A673 (cell line): ENCODE results near the gene PNLIPRP3. TPM values are rescaled to one million over a fixed set of nuclear protein-coding genes. Genes with fewer than 3 reads are reported as not detected.

ENCODE experiments used
- BruUV-seq: library from RNA; stranded (reverse); fragments of 400-500 nt; replicated peaks from 2 replicates; lab custom pipeline; 2021; lab: Mats Ljungman, UMichigan
- CTCF ChIA-PET: fragments of 300-600 bp; sonication (Branson Sonifier 250); formaldehyde crosslinking; loops from one replicate; lab custom pipeline; 2022; ENCODE audit warnings: antibody characterized with exemption; lab: Charles Lee
- POLR2A ChIA-PET: fragments of 300-600 bp; sonication (Branson Sonifier 250); formaldehyde crosslinking; loops from one replicate; lab custom pipeline; 2022; ENCODE audit warnings: antibody characterized with exemption; ENCODE audit not compliant: low non-redundant PET; lab: Charles Lee
- DNase-seq: peaks from one replicate; pipeline ENCODE4 v3.0.0-alpha.2; 2015; ENCODE audit warnings: low spot score
- H3K27ac ChIP-seq: fragments of 200-600 bp; sonication (generic); 2 replicates; pipeline ENCODE4 v1.5.1; 2016; ENCODE audit warnings: mixed run types, low read depth, mild to moderate bottlenecking, mixed read lengths, antibody characterized with exemption, low read length; ENCODE audit not compliant: poor library complexity, severe bottlenecking
- H3K27me3 ChIP-seq: fragments of 200-600 bp; sonication (generic); replicated peaks from 2 replicates; pipeline ENCODE4 v1.6.1; 2017; ENCODE audit warnings: mixed run types, low read depth, mild to moderate bottlenecking, mixed read lengths, antibody characterized with exemption, low read length; ENCODE audit not compliant: insufficient read depth, poor library complexity
- H3K36me3 ChIP-seq: fragments of 200-600 bp; sonication (generic); 2 replicates; pipeline ENCODE4 v1.6.1; 2016; ENCODE audit warnings: mixed run types, mild to moderate bottlenecking, mixed read lengths, antibody characterized with exemption, low read length; ENCODE audit not compliant: insufficient read depth, poor library complexity, severe bottlenecking
- H3K4me1 ChIP-seq: fragments of 200-600 bp; sonication (generic); 2 replicates; pipeline ENCODE4 v1.6.1; 2017; ENCODE audit warnings: mixed run types, mild to moderate bottlenecking, mixed read lengths, antibody characterized with exemption, low read length; ENCODE audit not compliant: insufficient read depth, poor library complexity, severe bottlenecking
- H3K4me3 ChIP-seq: fragments of 200-600 bp; sonication (generic); 2 replicates; pipeline ENCODE4 v1.5.1; 2016; ENCODE audit warnings: low read depth, mixed run types, mild to moderate bottlenecking, mixed read lengths, low read length; ENCODE audit not compliant: poor library complexity, severe bottlenecking
- H3K9me3 ChIP-seq: fragments of 200-600 bp; sonication (generic); 2 replicates; pipeline ENCODE4 v1.6.1; 2016; ENCODE audit warnings: mixed run types, low read depth, mild to moderate bottlenecking, mixed read lengths, antibody characterized with exemption, low read length; ENCODE audit not compliant: poor library complexity, severe bottlenecking
- EZH2 ChIP-seq: fragments of 200-600 bp; sonication (generic); IDR thresholded peaks from 2 replicates; pipeline ENCODE4 v1.6.1; 2017; ENCODE audit warnings: borderline replicate concordance, low read depth, mild to moderate bottlenecking, mixed read lengths, antibody characterized with exemption, low read length; ENCODE audit not compliant: poor library complexity, severe bottlenecking
- intact Hi-C: fragments of 100-400 bp; cut with micrococcal nuclease; formaldehyde crosslinking; loops from one replicate; pipeline ENCODE4 v1.10.0; 2022; ENCODE audit not compliant: unreplicated experiment
- total RNA-seq: library from RNA; stranded (reverse); gene quantifications from 2 replicates; pipeline ENCODE4 v1.2.3, GENCODE V29; 2021
- TF ChIP-seq, protein P1 (sequence below): fragments of 300-800, 200-600 bp; sonication (generic); conservative IDR thresholded peaks from 2 replicates; pipeline ENCODE4 v1.5.1; 2017; ENCODE audit warnings: low read depth, mild to moderate bottlenecking, antibody characterized with exemption, low read length, moderate library complexity, mixed read lengths

Gene PNLIPRP3
- total RNA-seq, 1 experiment from 2014 or later: not detected

DNA sequence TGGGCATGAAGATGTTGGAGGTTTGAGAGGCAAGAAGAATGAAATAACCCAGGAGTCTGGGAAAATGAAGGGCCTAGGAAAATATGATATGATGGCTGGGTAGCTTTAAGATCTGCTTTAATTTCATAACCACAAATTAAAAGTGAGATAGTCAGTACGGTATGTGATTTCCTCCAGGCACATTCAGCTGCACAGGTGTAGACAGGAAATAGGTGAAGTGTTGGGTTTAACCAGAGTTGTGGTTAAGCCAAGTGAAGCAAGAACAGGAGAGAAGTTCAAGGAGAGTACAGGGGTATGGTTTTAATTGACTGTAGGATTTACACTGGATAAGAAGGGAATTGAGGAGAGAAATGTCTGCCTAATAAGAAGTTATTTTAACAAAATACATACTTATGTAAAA lies 2.6 kb downstream of the PNLIPRP3 start:
- Histone ChIP-seq H3K9me3 (no peaks in the 10 kb centered on the region), H3K36me3 (no peaks in the 10 kb centered on the region), H3K27ac (no peak overlapping the region), H3K27me3 (peaks cover 15% of the 10 kb centered on the region), H3K4me3 (no peak overlapping the region), H3K4me1 (no peaks in the 10 kb centered on the region)
- no TSS peak for BruUV-seq
- ChIA-PET POLR2A (no interaction called here), CTCF (no interaction called here)
- TF ChIP-seq, protein P1, sequence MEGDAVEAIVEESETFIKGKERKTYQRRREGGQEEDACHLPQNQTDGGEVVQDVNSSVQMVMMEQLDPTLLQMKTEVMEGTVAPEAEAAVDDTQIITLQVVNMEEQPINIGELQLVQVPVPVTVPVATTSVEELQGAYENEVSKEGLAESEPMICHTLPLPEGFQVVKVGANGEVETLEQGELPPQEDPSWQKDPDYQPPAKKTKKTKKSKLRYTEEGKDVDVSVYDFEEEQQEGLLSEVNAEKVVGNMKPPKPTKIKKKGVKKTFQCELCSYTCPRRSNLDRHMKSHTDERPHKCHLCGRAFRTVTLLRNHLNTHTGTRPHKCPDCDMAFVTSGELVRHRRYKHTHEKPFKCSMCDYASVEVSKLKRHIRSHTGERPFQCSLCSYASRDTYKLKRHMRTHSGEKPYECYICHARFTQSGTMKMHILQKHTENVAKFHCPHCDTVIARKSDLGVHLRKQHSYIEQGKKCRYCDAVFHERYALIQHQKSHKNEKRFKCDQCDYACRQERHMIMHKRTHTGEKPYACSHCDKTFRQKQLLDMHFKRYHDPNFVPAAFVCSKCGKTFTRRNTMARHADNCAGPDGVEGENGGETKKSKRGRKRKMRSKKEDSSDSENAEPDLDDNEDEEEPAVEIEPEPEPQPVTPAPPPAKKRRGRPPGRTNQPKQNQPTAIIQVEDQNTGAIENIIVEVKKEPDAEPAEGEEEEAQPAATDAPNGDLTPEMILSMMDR: no peak
- TF ChIP-seq EZH2: no peak
- no peak for DNase-seq
- intact Hi-C loops: no loop called here

DNA sequence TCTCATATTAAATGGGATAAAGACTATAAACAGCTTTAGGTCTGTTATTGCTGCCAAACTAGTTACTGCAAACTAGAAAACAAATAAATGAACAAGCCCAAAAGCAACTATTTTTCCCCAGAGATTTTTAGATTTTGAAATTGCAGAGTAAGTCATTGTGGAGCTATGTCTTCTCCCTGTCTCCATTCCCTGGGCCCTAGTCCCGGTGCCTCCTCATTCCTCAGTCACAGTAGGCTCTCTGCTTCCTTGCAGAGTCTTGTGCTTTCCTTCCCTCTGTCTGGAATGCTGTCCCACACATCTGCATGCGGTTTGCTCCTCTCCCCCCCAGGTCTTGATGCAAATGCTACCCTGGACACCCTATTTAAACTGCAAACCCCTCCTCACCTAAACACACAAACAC lies 4.0 kb downstream of the PNLIPRP3 start:
- Histone ChIP-seq H3K27me3 (peaks cover 21% of the 10 kb centered on the region), H3K4me1 (no peaks in the 10 kb centered on the region), H3K36me3 (no peaks in the 10 kb centered on the region), H3K9me3 (no peaks in the 10 kb centered on the region), H3K4me3 (no peak overlapping the region), H3K27ac (no peak overlapping the region)
- CTCF ChIA-PET: no interaction called here
- BruUV-seq: no TSS peak
- no peak for DNase-seq
- TF ChIP-seq EZH2: no peak
- TF ChIP-seq, protein P1: no peak
- intact Hi-C loops: no loop called here
- POLR2A ChIA-PET: no interaction called here

DNA sequence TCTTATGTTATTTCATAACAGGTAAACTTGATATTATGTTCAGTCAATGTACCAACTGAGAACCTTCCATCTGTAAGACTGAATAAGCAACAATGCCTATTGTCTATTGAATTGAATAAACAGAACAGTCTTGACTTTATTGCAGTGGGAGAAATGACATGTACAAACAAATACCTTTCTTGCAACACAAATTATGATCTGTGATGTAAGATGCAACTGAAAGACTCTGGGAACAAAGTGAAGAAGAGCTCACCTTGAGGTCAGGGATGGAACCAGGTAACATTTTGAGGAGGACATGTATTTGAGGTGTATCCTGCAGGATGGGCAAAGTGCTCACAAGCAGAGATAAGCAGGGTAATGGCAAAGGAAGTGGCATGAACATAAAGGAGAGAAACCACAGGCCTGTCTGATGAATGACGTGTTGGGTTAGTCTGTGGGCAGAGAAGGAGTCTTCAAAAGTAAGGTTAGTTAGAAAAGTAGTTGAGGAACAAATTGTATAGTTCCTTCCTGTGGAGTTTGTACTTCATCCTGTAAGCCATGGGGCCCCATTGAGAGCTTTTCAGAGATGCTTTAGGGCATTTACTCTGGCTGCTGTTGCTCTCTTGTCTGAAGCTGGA lies 9.5 kb downstream of the PNLIPRP3 start:
- no peak overlapping the region for H3K4me3 ChIP-seq

More for the DNA sequence above, 9.5 kb downstream of the PNLIPRP3 start:
- DNase-seq: no peak
- ChIA-PET CTCF (no interaction called here), POLR2A (no interaction called here)
- Histone ChIP-seq H3K36me3 (no peaks in the 10 kb centered on the region), H3K9me3 (no peaks in the 10 kb centered on the region), H3K27ac (no peak overlapping the region), H3K27me3 (peaks cover 22% of the 10 kb centered on the region), H3K4me1 (no peaks in the 10 kb centered on the region)
- no peak for TF ChIP-seq EZH2
- intact Hi-C loops: no loop called here
- BruUV-seq: no TSS peak
